MG63 (cell line): ENCODE measurements around the gene RPL22. TPM values are rescaled to one million over a fixed set of nuclear protein-coding genes. Genes with fewer than 3 reads are reported as not detected.

Experiments
- DNase-seq: peaks from one replicate; pipeline ENCODE4 v3.0.0-alpha.2; 2020
- H3K27me3 ChIP-seq: fragments of 250-450 bp; sonication (Bioruptor Pico); 2 replicates; pipeline ENCODE4 v1.5.1; 2020; ENCODE audit warnings: mild to moderate bottlenecking, moderate library complexity
- H3K36me3 ChIP-seq: fragments of 250-450 bp; sonication (Bioruptor Pico); 2 replicates; pipeline ENCODE4 v1.5.1; 2020; ENCODE audit warnings: mild to moderate bottlenecking, moderate library complexity
- H3K4me3 ChIP-seq: fragments of 250-450 bp; sonication (Bioruptor Pico); 2 replicates; pipeline ENCODE4 v1.5.1; 2020; ENCODE audit warnings: mild to moderate bottlenecking, moderate library complexity
- H3K9me3 ChIP-seq: fragments of 250-450 bp; sonication (Bioruptor Pico); 2 replicates; pipeline ENCODE4 v1.5.1; 2020; ENCODE audit warnings: mild to moderate bottlenecking, moderate library complexity
- total RNA-seq: library from RNA; depleted of rRNA; stranded (reverse); fragments of >200 nt; shearing (Covaris generic); gene quantifications from 2 replicates; pipeline ENCODE4 v1.2.3, GENCODE V29; 2014; ENCODE audit warnings: low replicate concordance

Gene RPL22
- total RNA-seq, 1 experiment from 2014 or later, result 264 TPM

DNA sequence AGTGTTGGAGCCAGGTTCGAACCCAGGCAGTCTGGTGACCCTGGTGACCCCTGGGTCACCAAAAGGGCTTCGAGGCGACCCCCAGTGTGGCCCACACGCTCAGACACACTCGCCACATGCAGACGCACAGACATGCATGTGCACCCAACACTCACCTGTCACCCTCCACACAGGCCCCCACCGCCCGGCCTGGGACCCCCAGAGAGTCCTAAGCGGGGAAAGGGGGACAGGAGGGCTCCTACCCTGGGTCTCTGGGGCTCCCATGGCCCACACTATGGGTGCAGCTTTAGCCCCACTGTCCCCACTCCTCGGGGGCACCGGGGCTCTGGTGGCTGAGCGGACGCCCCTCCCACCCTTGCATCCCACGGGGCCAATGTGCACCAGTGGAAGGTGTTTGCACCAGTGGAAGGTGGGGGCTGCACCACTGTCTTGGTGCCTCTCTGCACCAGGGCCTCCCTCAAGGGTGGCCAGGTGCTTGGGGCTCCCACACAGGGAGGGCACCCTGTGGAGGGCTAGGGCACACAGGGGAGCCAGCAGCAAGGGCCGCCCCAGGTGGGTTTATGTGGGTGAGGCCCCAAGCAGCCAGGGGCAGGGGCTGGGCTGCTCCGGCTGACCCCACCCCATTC is 29.2 kb downstream of the RPL22 start:
- no peaks in the 10 kb centered on the region for H3K36me3 ChIP-seq
- no peak overlapping the region for H3K4me3 ChIP-seq
- DNase-seq, result no peak
- no peaks in the 10 kb centered on the region for H3K27me3 ChIP-seq
- H3K9me3 ChIP-seq, result no peaks in the 10 kb centered on the region

GRCh38 chr1:6168947-6169586 is 30.3 kb downstream of the RPL22 start:
- Histone ChIP-seq H3K9me3 (no peaks in the 10 kb centered on the region), H3K27me3 (no peaks in the 10 kb centered on the region), H3K36me3 (no peaks in the 10 kb centered on the region), H3K4me3 (no peak overlapping the region)
- no peak for DNase-seq

DNA sequence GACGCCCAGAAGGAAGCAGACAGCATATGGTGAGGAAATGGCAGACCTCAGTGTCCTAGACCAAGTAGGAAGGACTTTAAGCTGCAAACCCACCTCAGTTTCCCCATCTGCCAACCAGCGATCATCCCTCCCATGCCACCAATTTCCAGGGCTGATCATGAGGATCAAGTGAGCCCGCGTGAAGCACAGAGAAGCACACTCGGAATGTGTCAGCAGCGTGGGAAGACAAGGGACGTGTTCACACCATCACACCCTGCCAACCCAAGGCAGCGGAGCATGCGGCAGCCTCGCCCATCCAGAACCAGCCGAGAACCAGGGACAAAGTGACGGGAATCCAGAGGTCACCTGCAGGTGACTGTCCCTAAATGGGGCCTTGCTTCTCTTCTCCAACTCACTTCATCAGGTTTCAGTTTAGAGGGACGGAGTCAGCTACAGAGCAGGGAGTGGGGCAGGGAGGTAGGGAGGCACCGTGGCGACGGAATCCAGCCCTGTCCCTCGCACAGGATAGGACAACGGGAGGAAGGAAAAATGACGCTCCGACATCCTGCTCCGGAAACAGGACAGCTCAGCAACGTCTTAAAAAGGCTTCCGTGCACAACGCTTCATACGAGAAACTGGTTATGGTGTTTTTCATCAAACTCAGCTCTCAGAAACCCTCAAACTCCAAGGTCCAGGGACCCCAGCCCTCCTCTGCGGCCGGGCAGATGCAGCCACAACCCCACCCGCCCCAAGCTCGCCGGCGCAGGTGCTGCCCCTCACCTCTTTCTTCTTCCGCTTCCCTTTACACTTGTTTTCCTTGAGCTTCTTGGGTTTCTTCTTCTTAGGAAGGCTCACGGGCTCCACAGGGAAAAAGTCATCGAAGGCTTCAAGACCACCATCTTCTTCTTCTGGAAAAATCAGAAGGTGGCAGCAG is 31.7 kb downstream of the RPL22 start:
- Histone ChIP-seq H3K4me3 (no peak overlapping the region), H3K36me3 (no peaks in the 10 kb centered on the region), H3K9me3 (no peaks in the 10 kb centered on the region), H3K27me3 (no peaks in the 10 kb centered on the region)
- DNase-seq, result no peak

- H3K4me3 ChIP-seq, result no peak overlapping the region
- H3K9me3 ChIP-seq, result no peaks in the 10 kb centered on the region
- H3K36me3 ChIP-seq, result no peaks in the 10 kb centered on the region
- H3K27me3 ChIP-seq, result no peaks in the 10 kb centered on the region
- no peak for DNase-seq
Observed at GRCh38 chr1:6166655-6167390, 32.6 kb downstream of the RPL22 start.

DNA sequence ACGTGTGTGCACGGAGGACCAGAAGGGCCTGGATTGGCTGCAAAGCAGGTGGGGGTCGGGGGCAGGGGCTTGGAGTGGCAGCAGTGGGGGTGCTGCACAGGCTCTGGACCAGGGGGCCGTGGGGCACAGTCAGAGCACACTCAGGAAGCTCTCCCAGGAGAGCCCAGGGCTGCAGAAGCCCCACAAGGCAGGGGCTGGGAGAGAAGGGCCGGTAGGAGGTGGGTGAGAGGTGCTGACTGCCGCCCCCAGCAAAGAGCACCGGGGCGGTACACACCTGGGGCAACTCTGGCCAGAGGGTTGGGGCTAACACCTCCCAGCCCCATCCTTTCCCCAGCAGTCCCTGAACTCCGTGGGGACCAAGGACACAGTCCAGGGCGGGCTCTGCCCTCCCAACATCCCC is 33.2 kb downstream of the RPL22 start:
- H3K36me3 ChIP-seq, result no peaks in the 10 kb centered on the region
- H3K27me3 ChIP-seq, result no peaks in the 10 kb centered on the region
- no peak for DNase-seq
- no peaks in the 10 kb centered on the region for H3K9me3 ChIP-seq
- H3K4me3 ChIP-seq, result no peak overlapping the region

DNA sequence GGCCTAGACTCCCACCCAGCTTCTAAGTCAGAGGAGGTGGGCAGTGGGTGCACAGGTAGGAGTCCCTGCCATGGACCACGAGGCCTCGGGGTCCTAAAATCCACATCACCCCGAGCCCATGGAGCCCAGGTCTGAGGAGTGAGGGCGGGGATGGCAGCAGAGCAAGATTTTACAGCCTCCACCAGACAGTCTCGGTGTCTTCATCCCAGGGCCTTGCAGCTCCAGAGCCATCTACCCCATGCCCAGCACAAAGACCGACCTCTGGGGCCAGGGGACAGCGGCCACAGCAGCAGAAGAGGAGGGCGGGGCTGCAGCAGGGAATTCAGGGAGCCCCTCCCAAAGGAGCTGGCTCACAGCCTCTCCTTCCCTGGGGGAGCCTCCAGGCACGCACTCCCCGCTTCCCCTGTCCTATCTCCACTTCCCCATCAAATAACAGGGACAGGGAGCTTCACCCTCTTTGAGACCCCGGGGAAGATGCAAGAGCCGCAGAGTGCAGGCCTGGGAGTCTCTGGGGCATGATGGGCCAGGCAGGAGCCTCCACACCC is 33.9 kb downstream of the RPL22 start:
- H3K4me3 ChIP-seq, result no peak overlapping the region
- H3K27me3 ChIP-seq, result no peaks in the 10 kb centered on the region
- H3K36me3 ChIP-seq, result no peaks in the 10 kb centered on the region
- DNase-seq, result no peak
- no peaks in the 10 kb centered on the region for H3K9me3 ChIP-seq

DNA sequence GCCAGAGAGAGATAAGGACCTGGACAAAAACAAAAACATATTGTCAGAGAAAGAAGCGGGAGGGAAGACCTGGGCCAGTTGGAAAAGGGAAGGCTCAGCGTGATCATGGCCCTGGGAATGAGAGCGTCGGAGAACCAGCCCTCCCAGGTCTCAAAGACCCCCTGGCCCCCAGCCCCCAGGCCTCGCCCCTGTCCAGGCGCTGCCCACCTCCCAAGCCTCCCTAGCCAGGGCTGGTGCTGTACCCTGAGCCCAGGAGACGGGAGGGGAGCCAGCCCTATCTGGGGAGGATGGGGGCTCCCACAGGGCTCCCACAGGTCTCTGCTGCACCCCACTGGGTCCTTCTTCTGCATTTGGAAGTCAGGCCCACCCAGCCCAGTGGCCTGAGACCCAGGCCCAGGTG is 34.4 kb downstream of the RPL22 start:
- H3K27me3 ChIP-seq, result no peaks in the 10 kb centered on the region
- H3K4me3 ChIP-seq, result no peak overlapping the region
- H3K9me3 ChIP-seq, result no peaks in the 10 kb centered on the region
- H3K36me3 ChIP-seq, result no peaks in the 10 kb centered on the region
- no peak for DNase-seq

GRCh38 chr1:6163973-6164617 is 35.3 kb downstream of the RPL22 start:
- DNase-seq, result no peak
- H3K9me3 ChIP-seq, result no peaks in the 10 kb centered on the region
- H3K4me3 ChIP-seq, result no peak overlapping the region
- H3K36me3 ChIP-seq, result no peaks in the 10 kb centered on the region
- H3K27me3 ChIP-seq, result no peaks in the 10 kb centered on the region

DNA sequence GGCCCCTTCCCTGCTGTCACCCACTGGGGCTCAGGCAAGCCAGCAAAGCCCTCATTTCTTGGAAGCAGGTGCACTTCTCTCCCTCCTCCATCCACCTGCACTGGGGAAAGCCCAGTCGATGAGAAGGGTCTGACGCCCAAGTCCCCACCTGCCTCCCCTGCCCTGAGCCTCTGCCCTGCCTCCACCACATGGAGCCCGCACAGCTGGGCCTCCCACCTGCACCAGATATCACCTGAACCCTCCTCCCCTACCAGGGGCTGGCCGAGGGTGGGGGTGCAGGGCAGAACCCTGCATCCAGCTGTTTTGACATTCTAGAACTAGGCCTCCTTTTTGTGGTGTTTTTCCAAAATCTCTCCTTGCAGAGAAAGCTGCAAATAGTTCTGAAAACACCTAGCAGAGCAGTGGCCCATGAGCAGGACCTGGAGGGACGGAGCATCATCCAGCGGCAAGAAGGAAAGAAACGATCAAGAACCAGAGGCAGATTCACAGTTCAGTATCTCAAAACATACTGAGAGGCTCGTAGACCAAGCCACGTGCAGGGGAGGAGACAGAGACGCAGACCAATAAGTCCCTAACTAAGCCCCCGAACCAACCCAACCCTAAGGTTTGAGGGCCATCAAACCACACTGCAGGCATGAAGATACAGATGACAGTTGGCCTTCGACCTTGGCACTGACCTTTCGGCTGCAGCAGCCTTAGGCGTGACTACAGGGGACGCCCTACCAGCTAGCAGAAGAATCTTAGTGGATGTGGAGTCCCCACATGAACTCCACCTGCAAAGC is 36.0 kb downstream of the RPL22 start:
- no peak for DNase-seq

GRCh38 chr1:6162773-6163172 is 36.6 kb downstream of the RPL22 start:
- Histone ChIP-seq H3K36me3 (no peaks in the 10 kb centered on the region), H3K9me3 (no peaks in the 10 kb centered on the region), H3K4me3 (no peak overlapping the region), H3K27me3 (no peaks in the 10 kb centered on the region)
- no peak for DNase-seq

More for the DNA sequence above, 36.0 kb downstream of the RPL22 start:
- H3K4me3 ChIP-seq, result no peak overlapping the region
- no peaks in the 10 kb centered on the region for H3K27me3 ChIP-seq
- no peaks in the 10 kb centered on the region for H3K9me3 ChIP-seq
- no peaks in the 10 kb centered on the region for H3K36me3 ChIP-seq

- Histone ChIP-seq H3K9me3 (no peaks in the 10 kb centered on the region), H3K4me3 (no peak overlapping the region), H3K36me3 (no peaks in the 10 kb centered on the region), H3K27me3 (no peaks in the 10 kb centered on the region)
- DNase-seq, result no peak
Observed at GRCh38 chr1:6162341-6162740, 37.1 kb downstream of the RPL22 start.

GRCh38 chr1:6158181-6158580 is 41.2 kb downstream of the RPL22 start:
- Histone ChIP-seq H3K9me3 (no peaks in the 10 kb centered on the region), H3K36me3 (no peaks in the 10 kb centered on the region), H3K4me3 (no peak overlapping the region), H3K27me3 (no peaks in the 10 kb centered on the region)
- no peak for DNase-seq

DNA sequence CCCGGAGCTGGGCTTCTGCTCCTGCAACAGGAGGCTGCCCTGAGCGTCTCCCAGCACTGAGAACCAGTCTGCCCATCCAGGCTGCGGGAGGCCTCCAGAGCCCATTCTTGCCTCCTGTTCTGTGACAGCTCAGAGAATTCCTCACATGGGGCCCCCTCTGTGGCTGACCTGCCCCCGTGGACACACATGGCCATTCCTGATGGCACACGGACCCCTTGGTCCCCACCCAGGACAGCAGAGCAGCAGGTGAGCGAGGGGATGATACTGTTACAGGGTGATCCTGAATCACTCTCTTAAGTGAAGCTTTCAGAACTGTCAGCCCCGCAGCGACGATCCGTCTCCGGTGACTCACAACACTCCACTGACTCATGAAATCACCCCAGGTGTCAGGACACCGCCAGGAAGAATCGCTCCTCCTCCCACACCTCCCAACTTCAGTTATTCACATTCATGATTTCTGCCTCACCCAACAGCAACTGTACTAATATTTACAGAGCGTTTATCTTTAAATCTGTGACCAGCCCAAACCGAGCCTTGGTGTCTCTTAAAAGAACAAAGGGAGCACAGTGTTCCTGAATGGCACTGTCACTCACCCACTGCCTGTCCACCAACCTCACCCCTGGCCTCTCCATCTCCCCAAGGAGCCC is 41.7 kb downstream of the RPL22 start:
- no peaks in the 10 kb centered on the region for H3K9me3 ChIP-seq
- no peaks in the 10 kb centered on the region for H3K27me3 ChIP-seq
- H3K4me3 ChIP-seq, result no peak overlapping the region
- DNase-seq, result peak; percentile 69
- H3K36me3 ChIP-seq, result no peaks in the 10 kb centered on the region

- Histone ChIP-seq H3K9me3 (no peaks in the 10 kb centered on the region), H3K4me3 (no peak overlapping the region), H3K36me3 (no peaks in the 10 kb centered on the region), H3K27me3 (no peaks in the 10 kb centered on the region)
- DNase-seq, result no peak
Observed at GRCh38 chr1:6157132-6157527, 42.3 kb downstream of the RPL22 start.
